ENCODE results near the gene ANKH. TPM values are rescaled to one million over a fixed set of nuclear protein-coding genes. Genes with fewer than 3 reads are reported as not detected.

Gene ANKH
- total RNA-seq, 1 experiment from 2014 or later: 4.7 TPM

- H3K4me1 ChIP-seq: no peaks in the 10 kb centered on the region
- H3K4me3 ChIP-seq (ENCODE audit: low read depth, low read length): no peak overlapping the region
- DNase-seq: no peak
- intact Hi-C loops (cut with micrococcal nuclease; ENCODE audit: unreplicated experiment): no loop called here
- POLR2A ChIA-PET: no interaction called here
- H3K36me3 Mint-ChIP-seq (ENCODE audit: insufficient read depth, unreplicated experiment): no peaks in the 10 kb centered on the region
- H3K9me3 Mint-ChIP-seq (ENCODE audit: unreplicated experiment): no peaks in the 10 kb centered on the region
- no peak for TF ChIP-seq CTCF (IDR thresholded peaks at IDR 0.05; ENCODE audit: insufficient read depth in 1 of 2, low read depth in 1 of 2, low read length in 1 of 2, severe bottlenecking in 1 of 2, unreplicated experiment in 1 of 2)
- H3K9me3 ChIP-seq: no peaks in the 10 kb centered on the region
- no peak overlapping the region for H3K4me3 Mint-ChIP-seq (ENCODE audit: unreplicated experiment)
- H3K27ac Mint-ChIP-seq (ENCODE audit: unreplicated experiment): no peak overlapping the region
- H3K4me1 Mint-ChIP-seq (ENCODE audit: low read depth, unreplicated experiment): no peaks in the 10 kb centered on the region
- H3K27me3 ChIP-seq (replicated peaks; ENCODE audit: control insufficient read depth, insufficient read depth, low read length): no peaks in the 10 kb centered on the region
- CTCF ChIA-PET: no interaction called here
- no peaks in the 10 kb centered on the region for H3K27me3 Mint-ChIP-seq (ENCODE audit: insufficient read depth, unreplicated experiment)
- BruUV-seq (replicated peaks): no TSS peak
- no peaks in the 10 kb centered on the region for H3K36me3 ChIP-seq (ENCODE audit: control insufficient read depth, insufficient read depth, low read length)
These were observed 45.6 kb downstream of the ANKH start for GRCh38 chr5:14825977-14826376.

GRCh38 chr5:14824499-14824898 lies 47.1 kb downstream of the ANKH start:
- no TSS peak for BruUV-seq (replicated peaks)
- ChIA-PET CTCF (no interaction called here), POLR2A (no interaction called here)
- H3K27me3 Mint-ChIP-seq (ENCODE audit: insufficient read depth, unreplicated experiment): no peaks in the 10 kb centered on the region
- Histone ChIP-seq H3K9me3 (no peaks in the 10 kb centered on the region), H3K4me1 (no peaks in the 10 kb centered on the region), H3K4me3 (ENCODE audit: low read depth, low read length) (no peak overlapping the region), H3K36me3 (ENCODE audit: control insufficient read depth, insufficient read depth, low read length) (no peaks in the 10 kb centered on the region), H3K27me3 (replicated peaks; ENCODE audit: control insufficient read depth, insufficient read depth, low read length) (no peaks in the 10 kb centered on the region)
- H3K4me1 Mint-ChIP-seq (ENCODE audit: low read depth, unreplicated experiment): no peaks in the 10 kb centered on the region
- no peak overlapping the region for H3K27ac Mint-ChIP-seq (ENCODE audit: unreplicated experiment)
- no peak overlapping the region for H3K4me3 Mint-ChIP-seq (ENCODE audit: unreplicated experiment)
- H3K9me3 Mint-ChIP-seq (ENCODE audit: unreplicated experiment): no peaks in the 10 kb centered on the region
- DNase-seq: no peak
- no peak for TF ChIP-seq CTCF (IDR thresholded peaks at IDR 0.05; ENCODE audit: insufficient read depth in 1 of 2, low read depth in 1 of 2, low read length in 1 of 2, severe bottlenecking in 1 of 2, unreplicated experiment in 1 of 2)
- H3K36me3 Mint-ChIP-seq (ENCODE audit: insufficient read depth, unreplicated experiment): no peaks in the 10 kb centered on the region
- intact Hi-C loops (cut with micrococcal nuclease; ENCODE audit: unreplicated experiment): no loop called here

GRCh38 chr5:14821100-14821845 lies 50.3 kb downstream of the ANKH start:
- no peak overlapping the region for H3K4me3 ChIP-seq (ENCODE audit: low read depth, low read length)
- POLR2A ChIA-PET: no interaction called here
- BruUV-seq (replicated peaks): no TSS peak
- Mint-ChIP-seq H3K4me1 (ENCODE audit: low read depth, unreplicated experiment) (no peaks in the 10 kb centered on the region), H3K27ac (ENCODE audit: unreplicated experiment) (no peak overlapping the region), H3K36me3 (ENCODE audit: insufficient read depth, unreplicated experiment) (no peaks in the 10 kb centered on the region), H3K4me3 (ENCODE audit: unreplicated experiment) (no peak overlapping the region), H3K9me3 (ENCODE audit: unreplicated experiment) (no peaks in the 10 kb centered on the region), H3K27me3 (ENCODE audit: insufficient read depth, unreplicated experiment) (no peaks in the 10 kb centered on the region)
- H3K9me3 ChIP-seq: no peaks in the 10 kb centered on the region
- CTCF ChIA-PET: no interaction called here
- TF ChIP-seq CTCF (IDR thresholded peaks at IDR 0.05; ENCODE audit: insufficient read depth in 1 of 2, low read depth in 1 of 2, low read length in 1 of 2, severe bottlenecking in 1 of 2, unreplicated experiment in 1 of 2): no peak
- no peaks in the 10 kb centered on the region for H3K27me3 ChIP-seq (replicated peaks; ENCODE audit: control insufficient read depth, insufficient read depth, low read length)
- intact Hi-C loops (cut with micrococcal nuclease; ENCODE audit: unreplicated experiment): no loop called here
- DNase-seq: no peak
- no peaks in the 10 kb centered on the region for H3K4me1 ChIP-seq
- H3K36me3 ChIP-seq (ENCODE audit: control insufficient read depth, insufficient read depth, low read length): no peaks in the 10 kb centered on the region

Data from Caco-2 (cell line).